Measurements from ENCODE around the gene CD69. TPM values are rescaled to one million over a fixed set of nuclear protein-coding genes. Genes with fewer than 3 reads are reported as not detected.
"Not testable (repeated sequence)": the region's sequence is repeated elsewhere in the genome, so short reads cannot be mapped to it uniquely, and the experiment has no call there.

Gene CD69
- total RNA-seq, 1 experiment from 2014 or later: not detected

GRCh38 chr12:9755567-9755966 lies 5.1 kb downstream of the CD69 start:
- H3K27me3 ChIP-seq: no peaks in the 10 kb centered on the region
- no peaks in the 10 kb centered on the region for H3K36me3 ChIP-seq
- H3K9me3 ChIP-seq: no peaks in the 10 kb centered on the region
- no peak overlapping the region for H3K4me3 ChIP-seq
- DNase-seq: no peak

- Histone ChIP-seq H3K9me3 (no peaks in the 10 kb centered on the region), H3K27me3 (no peaks in the 10 kb centered on the region), H3K36me3 (no peaks in the 10 kb centered on the region), H3K4me3 (no peak overlapping the region)
- no peak for DNase-seq
Measured at GRCh38 chr12:9755035-9755434, 5.7 kb downstream of the CD69 start.

- Histone ChIP-seq H3K27me3 (no peaks in the 10 kb centered on the region), H3K9me3 (no peaks in the 10 kb centered on the region), H3K36me3 (no peaks in the 10 kb centered on the region), H3K4me3 (no peak overlapping the region)
- no peak for DNase-seq
Measured at GRCh38 chr12:9754099-9754927, 6.4 kb downstream of the CD69 start.

- Histone ChIP-seq H3K4me3 (no peak overlapping the region), H3K27me3 (no peaks in the 10 kb centered on the region), H3K9me3 (no peaks in the 10 kb centered on the region), H3K36me3 (no peaks in the 10 kb centered on the region)
- no peak for DNase-seq
Measured at GRCh38 chr12:9753498-9753897, 7.2 kb downstream of the CD69 start.

GRCh38 chr12:9753073-9753472 lies 7.6 kb downstream of the CD69 start:
- DNase-seq: no peak
- Histone ChIP-seq H3K36me3 (no peaks in the 10 kb centered on the region), H3K9me3 (no peaks in the 10 kb centered on the region), H3K27me3 (no peaks in the 10 kb centered on the region), H3K4me3 (no peak overlapping the region)

- DNase-seq: no peak
- no peaks in the 10 kb centered on the region for H3K9me3 ChIP-seq
- H3K36me3 ChIP-seq: no peaks in the 10 kb centered on the region
- H3K4me3 ChIP-seq: no peak overlapping the region
- no peaks in the 10 kb centered on the region for H3K27me3 ChIP-seq
Measured at GRCh38 chr12:9752145-9752933, 8.4 kb downstream of the CD69 start.

DNA sequence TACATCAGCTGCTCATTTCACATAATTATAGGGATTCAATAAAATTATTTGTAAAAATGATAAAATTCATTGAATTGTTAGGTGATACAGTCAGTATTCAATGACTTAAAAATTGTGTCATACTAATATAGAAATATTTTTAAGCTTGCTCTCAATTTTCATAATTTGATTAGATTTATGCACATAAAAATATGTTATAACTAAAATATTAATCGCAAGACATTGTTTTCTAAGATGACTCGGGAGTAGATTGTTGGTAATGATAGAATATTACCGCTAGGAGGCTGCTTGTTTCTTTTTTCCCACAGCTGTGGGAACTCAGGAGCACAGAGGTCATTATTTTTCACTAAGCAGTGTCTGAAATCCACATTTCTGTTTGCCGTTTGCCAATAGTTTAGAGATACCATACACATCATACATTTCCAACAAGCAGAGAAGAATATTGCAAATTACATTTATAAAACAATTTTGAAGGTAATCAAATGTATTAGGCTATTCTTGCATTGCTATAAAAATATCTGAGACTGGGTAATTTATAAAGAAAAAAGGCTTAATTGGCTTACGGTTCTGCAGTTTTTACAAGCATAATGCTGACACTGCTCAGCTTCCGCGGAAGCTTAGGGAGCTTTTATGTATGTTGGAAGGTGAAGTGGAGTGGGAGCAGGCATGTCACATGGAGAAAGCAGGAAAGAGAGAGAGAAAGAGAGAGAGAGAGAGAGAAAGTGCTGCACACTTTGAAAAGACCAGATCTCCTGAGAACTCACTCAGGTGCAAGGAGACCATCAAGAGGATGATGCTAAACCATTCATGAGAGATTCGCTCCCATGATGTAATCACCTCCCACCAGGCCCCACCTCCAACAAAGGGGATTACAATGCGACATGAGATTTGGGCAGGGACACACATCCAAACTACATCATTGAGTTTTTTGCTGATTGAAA lies 9.2 kb downstream of the CD69 start:
- H3K9me3 ChIP-seq: no peaks in the 10 kb centered on the region
- no peak for DNase-seq
- H3K4me3 ChIP-seq: peak overlapping the region; percentile 5
- no peaks in the 10 kb centered on the region for H3K36me3 ChIP-seq
- no peaks in the 10 kb centered on the region for H3K27me3 ChIP-seq

DNA sequence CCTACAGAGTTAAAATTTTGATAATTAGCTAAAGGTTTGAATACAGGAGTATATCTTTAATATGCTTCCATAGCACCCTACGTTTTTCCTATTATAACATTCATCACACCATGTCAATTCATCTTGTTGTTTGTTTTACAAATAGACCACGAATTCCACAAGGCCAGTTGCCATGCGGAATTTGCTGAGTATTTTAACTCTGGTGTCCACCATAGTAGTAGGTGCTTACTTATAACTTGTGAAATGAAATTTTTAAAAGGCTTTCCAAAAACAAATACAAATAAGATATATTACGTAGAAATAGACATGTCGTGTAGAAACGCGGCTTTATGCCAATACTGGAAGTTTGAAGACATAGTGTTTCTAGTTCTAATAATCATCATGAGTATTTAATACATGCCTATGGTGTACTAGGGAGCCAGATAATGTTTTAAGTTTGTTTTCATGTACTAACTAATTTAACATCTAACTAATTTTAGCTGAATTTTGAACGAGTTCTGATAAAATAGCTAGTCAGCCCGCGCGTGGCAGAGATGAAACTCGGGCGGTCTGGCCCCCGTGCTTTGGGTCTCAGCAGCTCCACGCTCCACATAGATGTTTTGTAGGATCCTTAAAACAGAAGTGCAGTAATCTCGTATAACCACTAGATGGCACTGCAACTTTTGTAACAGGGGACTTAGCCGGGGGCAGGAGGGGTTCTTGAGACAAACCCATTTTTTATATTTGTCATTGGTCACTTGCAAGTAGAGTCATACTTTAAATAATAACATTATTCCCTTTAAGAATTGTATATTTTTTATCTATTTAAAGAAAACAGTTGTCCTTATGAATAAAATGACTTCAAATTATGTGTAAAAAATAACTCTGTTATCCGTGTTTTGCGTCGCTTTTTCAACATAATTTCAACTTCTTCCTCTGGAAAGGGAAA lies 10.2 kb downstream of the CD69 start:
- Histone ChIP-seq H3K36me3 (no peaks in the 10 kb centered on the region), H3K27me3 (no peaks in the 10 kb centered on the region), H3K4me3 (peak overlapping the region; percentile 5), H3K9me3 (no peaks in the 10 kb centered on the region)
- DNase-seq: no peak

- no peak overlapping the region for H3K4me3 ChIP-seq
- H3K27me3 ChIP-seq: no peaks in the 10 kb centered on the region
- DNase-seq: no peak
- H3K9me3 ChIP-seq: no peaks in the 10 kb centered on the region
- H3K36me3 ChIP-seq: no peaks in the 10 kb centered on the region
Measured at GRCh38 chr12:9749640-9750039, 11.1 kb downstream of the CD69 start.

GRCh38 chr12:9745199-9745598 lies 15.5 kb downstream of the CD69 start:
- H3K36me3 ChIP-seq: no peaks in the 10 kb centered on the region
- no peaks in the 10 kb centered on the region for H3K9me3 ChIP-seq
- no peak for DNase-seq
- no peaks in the 10 kb centered on the region for H3K27me3 ChIP-seq
- no peak overlapping the region for H3K4me3 ChIP-seq

- H3K4me3 ChIP-seq: no peak overlapping the region
- no peaks in the 10 kb centered on the region for H3K9me3 ChIP-seq
- H3K27me3 ChIP-seq: no peaks in the 10 kb centered on the region
- no peak for DNase-seq
- no peaks in the 10 kb centered on the region for H3K36me3 ChIP-seq
Measured at GRCh38 chr12:9742661-9743060, 18.0 kb downstream of the CD69 start.

- Histone ChIP-seq H3K36me3 (no peaks in the 10 kb centered on the region), H3K9me3 (no peaks in the 10 kb centered on the region), H3K4me3 (no peak overlapping the region), H3K27me3 (no peaks in the 10 kb centered on the region)
- no peak for DNase-seq
Measured at GRCh38 chr12:9741726-9742125, 19.0 kb downstream of the CD69 start.

DNA sequence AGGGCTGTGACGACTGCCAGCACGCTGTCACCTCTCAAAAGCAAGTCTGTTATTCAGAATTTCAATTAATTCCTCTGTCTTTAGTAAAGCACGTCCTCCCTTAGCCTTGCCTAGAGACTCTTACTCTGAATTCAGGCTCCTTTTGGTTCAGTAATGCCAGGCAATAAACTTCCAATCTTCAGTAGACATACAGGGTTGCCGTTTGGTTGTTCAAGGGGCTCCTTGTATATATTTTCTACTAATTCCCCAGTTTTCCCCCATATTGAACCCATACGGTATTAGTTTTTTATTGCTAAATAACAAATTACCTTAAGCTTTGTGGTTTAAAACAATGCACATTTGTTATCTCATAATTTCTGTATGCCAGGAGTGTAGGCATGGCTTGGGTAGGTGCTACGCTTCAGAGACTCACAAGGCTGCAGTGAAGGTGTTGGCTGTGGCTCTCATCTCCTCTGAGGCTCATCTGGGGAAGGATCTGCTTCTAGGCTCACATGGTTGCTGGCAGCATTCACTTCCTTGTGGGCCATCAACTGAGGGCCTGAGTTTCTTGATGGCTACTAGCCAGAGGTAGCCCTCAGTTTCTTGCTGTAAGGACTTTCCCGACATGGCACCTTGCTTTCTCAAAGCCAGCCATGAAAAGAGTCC lies 20.5 kb downstream of the CD69 start:
- Histone ChIP-seq H3K36me3 (no peaks in the 10 kb centered on the region), H3K9me3 (no peaks in the 10 kb centered on the region), H3K4me3 (peak overlapping the region; percentile 51), H3K27me3 (no peaks in the 10 kb centered on the region)
- no peak for DNase-seq

DNA sequence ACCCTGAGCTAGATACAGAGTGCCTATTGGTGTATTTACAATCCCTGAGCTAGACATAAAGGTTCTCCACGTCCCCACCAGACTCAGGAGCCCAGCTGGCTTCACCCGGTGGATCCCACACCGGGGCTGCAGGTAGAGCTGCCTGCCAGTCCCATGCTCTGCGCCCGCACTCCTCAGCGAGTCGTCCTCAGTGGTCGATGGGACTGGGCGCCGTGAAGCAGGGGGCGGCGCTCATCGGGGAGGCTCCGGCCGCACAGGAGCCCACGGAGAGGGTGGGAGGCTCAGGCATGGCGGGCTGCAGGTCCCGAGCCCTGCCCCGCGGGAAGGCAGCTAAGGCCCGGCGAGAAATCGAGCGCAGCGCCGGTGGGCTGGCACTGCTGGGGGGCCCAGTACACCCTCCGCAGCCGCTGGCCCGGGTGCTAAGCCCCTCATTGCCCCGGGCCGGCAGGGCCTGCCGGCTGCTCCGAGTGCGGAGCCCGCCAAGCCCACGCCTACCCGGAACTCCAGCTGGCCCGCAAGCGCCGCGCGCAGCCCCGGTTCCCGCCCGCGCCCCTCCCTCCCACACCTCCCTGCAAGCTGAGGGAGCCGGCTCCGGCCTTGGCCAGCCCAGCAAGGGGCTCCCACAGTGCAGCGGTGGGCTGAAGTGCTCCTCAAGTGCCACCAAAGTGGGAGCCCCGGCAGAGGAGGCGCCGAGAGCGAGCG lies 21.1 kb downstream of the CD69 start:
- H3K4me3 ChIP-seq: peak overlapping the region; percentile 51
- peak; percentile 67 for DNase-seq
- not testable (repeated sequence) for H3K36me3 ChIP-seq, H3K27me3 ChIP-seq, H3K9me3 ChIP-seq

DNA sequence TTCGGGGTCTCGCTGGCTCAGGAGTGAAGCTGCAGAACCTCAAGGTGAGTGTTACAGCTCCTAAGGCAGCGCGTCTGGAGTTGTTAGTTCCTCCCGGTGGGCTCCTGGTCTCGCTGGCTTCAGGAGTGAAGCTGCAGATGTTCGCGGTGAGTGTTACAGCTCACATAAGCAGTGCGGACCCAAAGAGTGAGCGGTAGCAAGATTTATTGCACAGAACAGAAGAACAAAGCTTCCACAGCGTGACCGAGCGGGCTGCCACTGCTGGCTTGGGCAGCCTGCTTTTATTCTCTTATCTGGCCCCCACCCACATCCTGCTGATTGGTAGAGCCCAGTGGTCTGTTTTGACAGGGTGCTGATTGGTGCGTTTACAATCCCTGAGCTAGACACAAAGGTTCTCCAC lies 21.8 kb downstream of the CD69 start:
- H3K4me3 ChIP-seq, H3K27me3 ChIP-seq, DNase-seq, H3K9me3 ChIP-seq, H3K36me3 ChIP-seq: not testable (repeated sequence)

Data from MG63 (cell line).